ENCODE measurements around the gene IL4I1. TPM values are rescaled to one million over a fixed set of nuclear protein-coding genes. Genes with fewer than 3 reads are reported as not detected.

IL4I1 gene
- polyA plus RNA-seq, 1 donor (not counting 4 experiments of a cell fraction or from before 2014, with no cell fraction given): 0.13 TPM

GRCh38 chr19:49861107-49861506 is 35.6 kb downstream of the IL4I1 start:
- dilution Hi-C loops (cut with MboI; ENCODE audit: extremely low pct_ligation_motif_present, low sequenced_read_pairs): no loop called here

GRCh38 chr19:49860336-49861102 is 36.2 kb downstream of the IL4I1 start:
- no peaks in the 10 kb centered on the region for H3K9me1 ChIP-seq (ENCODE audit: control insufficient read depth, extremely low read depth, insufficient read depth, low read length)
- FAIRE-seq: no peak
- no peaks in the 10 kb centered on the region for H3K27me3 ChIP-seq (ENCODE audit: control insufficient read depth, extremely low read depth, insufficient read depth, low read length)
- peaks cover 24% of the 10 kb centered on the region for H3K79me2 ChIP-seq (ENCODE audit: control insufficient read depth, insufficient read depth, low read length)
- TF ChIP-seq EZH2 (IDR thresholded peaks at IDR 0.05; ENCODE audit: low read length): no peak
- no peak for TF ChIP-seq CTCF (optimal IDR thresholded peaks at IDR 0.05 in 1 of 3, IDR thresholded peaks at IDR 0.05 in 1 of 3, conservative IDR thresholded peaks at IDR 0.05 in 1 of 3; ENCODE audit: extremely low read depth in 1 of 3, insufficient read depth in 2 of 3, low read length in 3 of 3)
- peaks cover 11% of the 10 kb centered on the region for H3K4me1 ChIP-seq (ENCODE audit: control insufficient read depth, extremely low read depth, insufficient read depth, low read length)
- H3K9me3 ChIP-seq (ENCODE audit: control insufficient read depth, low read depth, low read length): no peaks in the 10 kb centered on the region
- H3K4me2 ChIP-seq (ENCODE audit: control insufficient read depth, extremely low read depth, insufficient read depth, low read depth, low read length): no peak overlapping the region
- H4K20me1 ChIP-seq (ENCODE audit: control insufficient read depth, extremely low read depth, insufficient read depth, low read length): peaks cover 11% of the 10 kb centered on the region
- no peak overlapping the region for H3K9ac ChIP-seq (ENCODE audit: control insufficient read depth, extremely low read depth, insufficient read depth, low read length)
- dilution Hi-C loops (cut with MboI; ENCODE audit: extremely low pct_ligation_motif_present, low sequenced_read_pairs): no loop called here
- H2AFZ ChIP-seq (ENCODE audit: control insufficient read depth, low read length): no peak overlapping the region
- peaks cover 31 to 52% of the 10 kb centered on the region in 2 experiments for H3K36me3 ChIP-seq (ENCODE audit: control insufficient read depth in 2 of 2, extremely low read depth in 1 of 2, insufficient read depth in 2 of 2, low read length in 2 of 2)
- DNase-seq (ENCODE audit: low read depth, low spot score): no peak
- H3K4me3 ChIP-seq (ENCODE audit: control insufficient read depth in 2 of 3, extremely low read depth in 1 of 3, insufficient read depth in 2 of 3, low read depth in 1 of 3, low read length in 3 of 3): no peak overlapping the region
- no peak overlapping the region for H3K27ac ChIP-seq (ENCODE audit: control insufficient read depth, insufficient read depth, low read length)

More at GRCh38 chr19:49861107-49861506, 35.6 kb downstream of the IL4I1 start:
- no peak for TF ChIP-seq CTCF (optimal IDR thresholded peaks at IDR 0.05 in 1 of 3, IDR thresholded peaks at IDR 0.05 in 1 of 3, conservative IDR thresholded peaks at IDR 0.05 in 1 of 3; ENCODE audit: extremely low read depth in 1 of 3, insufficient read depth in 2 of 3, low read length in 3 of 3)
- no peak for TF ChIP-seq EZH2 (IDR thresholded peaks at IDR 0.05; ENCODE audit: low read length)
- Histone ChIP-seq H3K27me3 (ENCODE audit: control insufficient read depth, extremely low read depth, insufficient read depth, low read length) (no peaks in the 10 kb centered on the region), H3K36me3 (ENCODE audit: control insufficient read depth in 2 of 2, extremely low read depth in 1 of 2, insufficient read depth in 2 of 2, low read length in 2 of 2) (peaks cover 29 to 52% of the 10 kb centered on the region in 2 experiments), H3K4me1 (ENCODE audit: control insufficient read depth, extremely low read depth, insufficient read depth, low read length) (peaks cover 17% of the 10 kb centered on the region), H3K9ac (ENCODE audit: control insufficient read depth, extremely low read depth, insufficient read depth, low read length) (no peak overlapping the region), H3K9me3 (ENCODE audit: control insufficient read depth, low read depth, low read length) (no peaks in the 10 kb centered on the region), H3K4me3 (ENCODE audit: control insufficient read depth in 2 of 3, extremely low read depth in 1 of 3, insufficient read depth in 2 of 3, low read depth in 1 of 3, low read length in 3 of 3) (no peak overlapping the region), H3K79me2 (ENCODE audit: control insufficient read depth, insufficient read depth, low read length) (peaks cover 29% of the 10 kb centered on the region), H2AFZ (ENCODE audit: control insufficient read depth, low read length) (no peak overlapping the region), H3K27ac (ENCODE audit: control insufficient read depth, insufficient read depth, low read length) (no peak overlapping the region), H3K9me1 (ENCODE audit: control insufficient read depth, extremely low read depth, insufficient read depth, low read length) (no peaks in the 10 kb centered on the region), H4K20me1 (ENCODE audit: control insufficient read depth, extremely low read depth, insufficient read depth, low read length) (peaks cover 11% of the 10 kb centered on the region), H3K4me2 (ENCODE audit: control insufficient read depth, extremely low read depth, insufficient read depth, low read depth, low read length) (no peak overlapping the region)
- no peak for DNase-seq (ENCODE audit: low read depth, low spot score)
- no peak for FAIRE-seq

Data from keratinocyte (primary cell).